Panc1 (cell line): ENCODE measurements around the gene CADM1. TPM values are rescaled to one million over a fixed set of nuclear protein-coding genes. Genes with fewer than 3 reads are reported as not detected.

ENCODE experiments used
- ATAC-seq: fragments of 200-7000 bp; cut with Tn5 transposase; 2 replicates; pipeline ENCODE4 v1.9.1; 2020; ENCODE audit warnings: mild to moderate bottlenecking, moderate library complexity
- BruUV-seq: library from RNA; stranded (reverse); fragments of 400-500 nt; replicated peaks from 2 replicates; lab custom pipeline; 2021; lab: Mats Ljungman, UMichigan
- CTCF ChIA-PET: fragments of 300-600 bp; sonication (Branson Sonifier 250); formaldehyde crosslinking; loops from one replicate; lab custom pipeline; 2022; ENCODE audit warnings: antibody characterized with exemption; lab: Charles Lee
- POLR2A ChIA-PET: fragments of 300-600 bp; sonication (Branson Sonifier 250); formaldehyde crosslinking; loops from one replicate; lab custom pipeline; 2022; ENCODE audit warnings: antibody characterized with exemption; lab: Charles Lee
- DNase-seq: peaks from one replicate; pipeline ENCODE4 v3.0.0-alpha.2; 2010; ENCODE audit warnings: low read depth, low spot score
- H3K27ac ChIP-seq: 2 replicates; pipeline ENCODE4 v1.5.1; 2011; ENCODE audit warnings: mild to moderate bottlenecking, low read length, inconsistent platforms
- H3K27me3 ChIP-seq: fragments of 200-500 bp; sonication (Bioruptor generic); 2 replicates; pipeline ENCODE4 v1.6.0; 2014; ENCODE audit warnings: low read length, inconsistent platforms; ENCODE audit not compliant: control insufficient read depth, insufficient read depth
- H3K36me3 ChIP-seq: fragments of 200-500 bp; sonication (Bioruptor generic); 2 replicates; pipeline ENCODE4 v1.5.1; 2014; ENCODE audit warnings: inconsistent platforms, mild to moderate bottlenecking, low read length, moderate library complexity; ENCODE audit not compliant: control insufficient read depth, insufficient read depth
- H3K4me1 ChIP-seq: 2 replicates; pipeline ENCODE4 v1.5.1; 2011; ENCODE audit warnings: inconsistent platforms, mild to moderate bottlenecking, low read length, moderate library complexity; ENCODE audit not compliant: control insufficient read depth, insufficient read depth
- H3K4me3 ChIP-seq, 2 experiments: 2 replicates each; pipeline ENCODE4 v1.5.1; 2011 to 2012; ENCODE audit warnings: low read depth in 2 of 2, low read length in 2 of 2, mild to moderate bottlenecking in 2 of 2, inconsistent platforms in 1 of 2, moderate library complexity in 1 of 2
- H3K9me3 ChIP-seq: fragments of 200-500 bp; sonication (Bioruptor generic); 2 replicates; pipeline ENCODE4 v1.5.1; 2014; ENCODE audit warnings: low read depth, mild to moderate bottlenecking, inconsistent platforms, low read length, moderate library complexity; ENCODE audit not compliant: control insufficient read depth, insufficient read depth
- POLR2AphosphoS5 ChIP-seq: IDR thresholded peaks from 2 replicates; pipeline ENCODE4 v1.6.1; 2012; ENCODE audit warnings: mild to moderate bottlenecking, low read depth, low read length, moderate library complexity
- REST ChIP-seq, 2 experiments: IDR thresholded peaks; 2 replicates each; pipeline ENCODE4 v1.6.1; 2011 to 2012; ENCODE audit warnings: low read depth in 2 of 2, control low read depth in 1 of 2, low read length in 1 of 2, mild to moderate bottlenecking in 1 of 2, moderate library complexity in 1 of 2; ENCODE audit not compliant: insufficient read depth in 1 of 2
- SIN3A ChIP-seq: IDR thresholded peaks from 2 replicates; pipeline ENCODE4 v1.6.1; 2012; ENCODE audit warnings: low read depth, mild to moderate bottlenecking, low read length, moderate library complexity, borderline replicate concordance; ENCODE audit not compliant: insufficient read depth
- TCF7L2 ChIP-seq: IDR thresholded peaks from 2 replicates; pipeline ENCODE4 v1.6.1; 2011; ENCODE audit warnings: mild to moderate bottlenecking, low read depth, low read length, inconsistent platforms
- in situ Hi-C: cut with HindIII; loops from 2 replicates; pipeline ENCODE4 v1.10.0; 2016; ENCODE audit warnings: low sequenced_read_pairs, low pct_unique_long_range_greater_than_20kb
- intact Hi-C: fragments of 100-400 bp; cut with micrococcal nuclease; formaldehyde crosslinking; loops from one replicate; pipeline ENCODE4 v1.10.0; 2022; ENCODE audit not compliant: unreplicated experiment
- total RNA-seq: library from RNA; stranded (reverse); gene quantifications from one replicate; pipeline ENCODE4 v1.2.1, GENCODE V29; 2021; ENCODE audit not compliant: unreplicated experiment
- TF ChIP-seq, protein P1 (sequence below): fragments of 450-650 bp; IDR thresholded peaks from 2 replicates; pipeline ENCODE4 v1.5.1; 2017; ENCODE audit warnings: mild to moderate bottlenecking

CADM1 gene
- total RNA-seq, 1 experiment from 2014 or later: 3.9 TPM

DNA sequence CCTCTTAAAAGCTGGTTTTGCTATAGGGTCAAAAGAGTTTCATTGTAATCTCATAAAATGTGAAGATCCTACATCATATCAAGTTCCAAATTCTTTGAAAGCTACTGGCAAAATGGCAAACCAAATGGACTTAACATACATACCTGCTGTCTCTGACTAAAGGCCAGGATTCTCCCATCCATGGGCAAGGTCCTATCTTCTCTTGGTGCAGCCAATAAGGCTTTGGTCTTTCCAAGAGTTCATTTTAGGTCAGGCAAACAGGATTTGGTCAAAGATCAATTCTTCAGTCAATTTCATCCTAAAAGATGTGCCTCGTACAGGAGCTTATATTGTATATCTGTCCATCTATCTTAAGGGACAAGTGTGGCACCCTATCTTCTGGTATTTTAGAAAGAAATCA is 49.7 kb downstream of the CADM1 start:
- ATAC-seq: no peak
- Histone ChIP-seq H3K27me3 (0 out of 2 replicates have a peak, but pooled peaks cover 2% of the 10 kb centered on the region), H3K36me3 (no peaks in the 10 kb centered on the region), H3K4me3 (no peak overlapping the region), H3K4me1 (no peaks in the 10 kb centered on the region), H3K27ac (no peak overlapping the region), H3K9me3 (no peaks in the 10 kb centered on the region)
- POLR2A ChIA-PET: interaction anchor here (0.7 kb wide), 2 partner anchors 15 to 450 kb away, joined by 3 to 6 read pairs; no protein-coding TSS in a partner anchor
- intact Hi-C loops: no loop called here
- no TSS peak for BruUV-seq
- no peak for DNase-seq
- TF ChIP-seq TCF7L2 (no peak), SIN3A (no peak)
- TF ChIP-seq, protein P1, sequence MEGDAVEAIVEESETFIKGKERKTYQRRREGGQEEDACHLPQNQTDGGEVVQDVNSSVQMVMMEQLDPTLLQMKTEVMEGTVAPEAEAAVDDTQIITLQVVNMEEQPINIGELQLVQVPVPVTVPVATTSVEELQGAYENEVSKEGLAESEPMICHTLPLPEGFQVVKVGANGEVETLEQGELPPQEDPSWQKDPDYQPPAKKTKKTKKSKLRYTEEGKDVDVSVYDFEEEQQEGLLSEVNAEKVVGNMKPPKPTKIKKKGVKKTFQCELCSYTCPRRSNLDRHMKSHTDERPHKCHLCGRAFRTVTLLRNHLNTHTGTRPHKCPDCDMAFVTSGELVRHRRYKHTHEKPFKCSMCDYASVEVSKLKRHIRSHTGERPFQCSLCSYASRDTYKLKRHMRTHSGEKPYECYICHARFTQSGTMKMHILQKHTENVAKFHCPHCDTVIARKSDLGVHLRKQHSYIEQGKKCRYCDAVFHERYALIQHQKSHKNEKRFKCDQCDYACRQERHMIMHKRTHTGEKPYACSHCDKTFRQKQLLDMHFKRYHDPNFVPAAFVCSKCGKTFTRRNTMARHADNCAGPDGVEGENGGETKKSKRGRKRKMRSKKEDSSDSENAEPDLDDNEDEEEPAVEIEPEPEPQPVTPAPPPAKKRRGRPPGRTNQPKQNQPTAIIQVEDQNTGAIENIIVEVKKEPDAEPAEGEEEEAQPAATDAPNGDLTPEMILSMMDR: no peak
- CTCF ChIA-PET: interaction anchor here (0.7 kb wide), 1 partner anchor 130 kb away, joined by 3 read pairs; no protein-coding TSS in a partner anchor
- in situ Hi-C loops: no loop called here

GRCh38 chr11:115453693-115454490 is 50.3 kb downstream of the CADM1 start:
- in situ Hi-C loops (no loop called here), intact Hi-C loops (no loop called here)
- ATAC-seq (no peak), DNase-seq (no peak)
- CTCF ChIA-PET: interaction anchor here (0.7 kb wide), 1 partner anchor 129 kb away, joined by 3 read pairs; no protein-coding TSS in a partner anchor
- no TSS peak for BruUV-seq
- no peak overlapping the region for H3K27ac ChIP-seq
- POLR2A ChIA-PET: interaction anchor here (0.7 kb wide), 2 partner anchors 14 to 451 kb away, joined by 3 to 6 read pairs; no protein-coding TSS in a partner anchor
- no peaks in the 10 kb centered on the region for H3K9me3 ChIP-seq
- no peaks in the 10 kb centered on the region for H3K4me1 ChIP-seq
- TF ChIP-seq SIN3A (no peak), POLR2AphosphoS5 (no peak), REST (IDR thresholded peaks at IDR 0.05; ENCODE audit: insufficient read depth in 1 of 2, low read depth in 2 of 2, low read length in 1 of 2) (no peak)
- no peaks in the 10 kb centered on the region for H3K36me3 ChIP-seq
- H3K4me3 ChIP-seq: no peak overlapping the region
- 0 out of 2 replicates have a peak, but pooled peaks cover 2% of the 10 kb centered on the region for H3K27me3 ChIP-seq

DNA sequence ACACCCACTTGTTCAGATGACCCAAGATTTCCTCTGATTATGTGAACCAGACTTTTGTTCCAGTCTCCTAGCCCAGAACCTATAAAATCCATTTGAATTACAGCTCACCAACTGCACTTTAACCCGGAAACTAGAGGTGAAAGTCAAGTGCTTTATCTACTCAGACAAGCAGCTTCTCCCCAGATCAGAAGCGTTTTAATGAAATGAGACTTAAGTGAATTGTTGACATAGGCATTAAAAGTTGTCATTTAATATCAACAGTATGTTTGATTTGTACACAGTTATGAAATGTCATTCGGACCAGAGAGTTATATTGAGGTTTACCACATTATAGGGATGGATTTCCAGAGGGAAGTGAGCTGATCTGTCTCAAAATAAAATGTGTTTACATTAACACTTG is 52.0 kb downstream of the CADM1 start:
- POLR2A ChIA-PET: no interaction called here
- in situ Hi-C loops (no loop called here), intact Hi-C loops (no loop called here)
- no peaks in the 10 kb centered on the region for H3K4me1 ChIP-seq
- peaks cover 10% of the 10 kb centered on the region for H3K9me3 ChIP-seq
- no peak overlapping the region for H3K27ac ChIP-seq
- no peak for DNase-seq
- CTCF ChIA-PET: no interaction called here
- TF ChIP-seq, protein P1: no peak
- TF ChIP-seq POLR2AphosphoS5 (no peak), SIN3A (no peak), TCF7L2 (no peak), REST (IDR thresholded peaks at IDR 0.05; ENCODE audit: insufficient read depth in 1 of 2, low read depth in 2 of 2, low read length in 1 of 2) (no peak)
- ATAC-seq: no peak
- H3K36me3 ChIP-seq: no peaks in the 10 kb centered on the region
- H3K27me3 ChIP-seq: 0 out of 2 replicates have a peak, but pooled peaks cover 2% of the 10 kb centered on the region
- no TSS peak for BruUV-seq
- H3K4me3 ChIP-seq: no peak overlapping the region
